IPS-18a (cell line): ENCODE data around the gene QRICH2.
"Not testable (repeated sequence)": the region's sequence is repeated elsewhere in the genome, so short reads cannot be mapped to it uniquely, and the experiment has no call there.

Source experiments
- H3K27ac ChIP-seq: one replicate; pipeline ENCODE4 v1.5.1; 2013; ENCODE audit warnings: low read length
- H3K27me3 ChIP-seq: one replicate; pipeline ENCODE4 v1.6.1; 2013; ENCODE audit warnings: mild to moderate bottlenecking, low read length; ENCODE audit not compliant: control insufficient read depth, insufficient read depth
- H3K36me3 ChIP-seq: one replicate; pipeline ENCODE4 v1.6.1; 2013; ENCODE audit warnings: low read depth, low read length; ENCODE audit not compliant: control insufficient read depth
- H3K4me1 ChIP-seq: one replicate; pipeline ENCODE4 v1.6.1; 2013; ENCODE audit warnings: low read depth, low read length; ENCODE audit not compliant: control insufficient read depth
- H3K4me3 ChIP-seq: one replicate; pipeline ENCODE4 v1.5.1; 2013; ENCODE audit warnings: low read length
- H3K9ac ChIP-seq: one replicate; pipeline ENCODE4 v1.6.1; 2013; ENCODE audit warnings: mild to moderate bottlenecking, low read length, moderate library complexity
- H3K9me3 ChIP-seq: one replicate; pipeline ENCODE4 v1.6.1; 2013; ENCODE audit warnings: low read depth, low read length; ENCODE audit not compliant: control insufficient read depth

QRICH2 gene

DNA sequence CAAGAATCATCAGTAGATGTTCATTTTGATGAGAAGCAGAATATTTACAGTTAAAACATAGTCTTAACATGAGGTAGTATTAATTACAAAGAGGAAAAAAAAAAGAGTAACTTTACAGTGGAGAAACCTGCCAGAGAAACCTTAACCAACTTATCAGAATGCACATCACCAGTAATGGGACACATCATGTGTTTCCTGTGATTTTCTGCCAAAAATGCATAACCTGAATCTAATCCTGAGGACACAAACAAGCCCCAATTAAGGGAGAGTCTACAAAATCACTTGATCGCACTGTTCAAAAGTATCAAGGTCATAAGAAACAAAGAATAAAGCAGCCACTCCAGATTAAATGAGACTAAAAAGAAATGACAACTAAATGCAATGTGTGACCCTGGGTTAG is 18.2 kb upstream of the QRICH2 start:
- H3K9me3 ChIP-seq = no peaks in the 10 kb centered on the region
- H3K9ac ChIP-seq = no peak overlapping the region
- H3K4me3 ChIP-seq = no peak overlapping the region
- no peak overlapping the region for H3K27ac ChIP-seq
- H3K27me3 ChIP-seq = no peaks in the 10 kb centered on the region
- peaks cover 51% of the 10 kb centered on the region for H3K36me3 ChIP-seq
- no peaks in the 10 kb centered on the region for H3K4me1 ChIP-seq

DNA sequence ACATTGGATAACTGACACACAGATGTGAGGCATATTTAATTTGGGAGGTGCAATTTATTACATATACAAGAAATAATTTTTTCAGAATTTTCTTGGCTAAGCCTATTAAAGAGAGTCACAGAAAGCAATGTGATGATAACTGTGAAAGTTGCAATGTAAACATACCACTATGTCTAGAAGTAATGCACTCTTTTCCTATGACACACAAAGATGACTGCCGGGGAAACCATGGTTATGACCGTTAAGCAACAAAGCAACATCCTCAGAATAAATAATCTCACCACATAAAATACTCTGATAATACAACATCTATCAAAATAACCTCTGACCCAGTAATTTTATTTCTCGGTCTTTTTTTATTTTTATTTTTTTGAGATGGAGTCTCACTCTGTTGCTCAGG is 10.5 kb upstream of the QRICH2 start:
- Histone ChIP-seq H3K27me3 (no peaks in the 10 kb centered on the region), H3K4me1 (no peaks in the 10 kb centered on the region), H3K9ac (no peak overlapping the region), H3K27ac (no peak overlapping the region), H3K4me3 (no peak overlapping the region), H3K36me3 (peaks cover 21% of the 10 kb centered on the region), H3K9me3 (no peaks in the 10 kb centered on the region)

DNA sequence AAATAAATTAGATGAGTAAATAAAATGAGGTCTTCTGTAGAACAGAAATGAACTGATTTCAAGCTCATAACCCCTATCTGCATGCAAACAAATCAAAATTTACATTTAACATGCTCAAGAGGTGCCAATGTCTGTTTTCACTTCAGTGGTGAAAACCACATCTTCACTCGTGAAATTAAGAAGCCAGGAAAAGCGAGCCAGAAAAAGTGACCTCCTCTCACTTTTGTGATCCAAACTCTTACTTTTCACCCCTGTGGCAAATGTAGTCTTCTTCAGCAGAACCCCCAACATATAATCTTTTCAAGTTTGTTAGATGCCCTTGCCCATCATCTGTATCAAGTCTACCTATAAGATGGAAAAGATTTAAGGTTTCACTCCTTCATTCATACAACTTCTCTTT is 9.5 kb upstream of the QRICH2 start:
- Histone ChIP-seq H3K27me3 (no peaks in the 10 kb centered on the region), H3K9ac (no peak overlapping the region)

DNA sequence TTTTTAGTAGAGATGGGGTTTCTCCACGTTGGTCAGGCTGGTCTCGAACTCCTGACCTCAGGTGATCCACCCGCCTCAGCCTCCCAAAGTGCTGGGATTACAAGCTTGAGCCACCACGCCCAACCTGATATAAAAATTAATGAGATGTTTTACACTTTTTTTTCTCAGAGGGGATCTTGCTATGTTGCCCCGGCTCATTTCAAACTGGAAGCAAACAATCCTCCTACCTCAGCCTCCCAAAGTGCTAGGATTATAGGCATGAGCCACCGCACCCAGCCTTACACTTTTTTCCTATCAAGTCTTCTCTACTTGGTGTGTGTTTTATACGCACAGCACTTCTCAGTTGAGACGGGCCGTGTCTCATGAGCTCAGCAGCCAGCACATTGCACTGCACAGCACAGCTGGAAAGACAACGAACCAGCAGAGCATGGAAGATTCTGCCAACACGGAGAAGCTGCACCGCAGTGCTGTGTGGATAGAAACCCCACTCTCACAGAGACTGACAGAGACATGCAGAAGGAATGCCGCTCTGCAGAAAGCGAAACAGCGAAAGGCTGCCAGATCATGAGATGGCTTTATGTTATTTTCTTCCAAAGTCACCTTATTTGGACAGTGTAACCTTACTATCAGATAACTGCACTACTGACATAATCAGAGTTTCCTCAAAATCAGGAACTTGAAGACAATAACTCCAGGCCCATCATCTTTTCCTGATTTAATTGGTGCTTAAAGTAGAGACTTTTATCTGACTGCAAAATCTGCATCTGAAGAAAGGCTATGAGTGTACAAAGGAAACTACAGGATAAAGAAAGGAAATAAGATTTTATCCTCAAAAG is 6.5 kb upstream of the QRICH2 start:
- Histone ChIP-seq H3K4me1 (no peaks in the 10 kb centered on the region), H3K36me3 (peaks cover 15% of the 10 kb centered on the region), H3K27me3 (no peaks in the 10 kb centered on the region), H3K27ac (no peak overlapping the region), H3K4me3 (no peak overlapping the region), H3K9ac (no peak overlapping the region), H3K9me3 (no peaks in the 10 kb centered on the region)

More for the DNA sequence above, 9.5 kb upstream of the QRICH2 start:
- no peaks in the 10 kb centered on the region for H3K4me1 ChIP-seq
- H3K4me3 ChIP-seq = no peak overlapping the region
- H3K9me3 ChIP-seq = no peaks in the 10 kb centered on the region
- H3K36me3 ChIP-seq = peaks cover 17% of the 10 kb centered on the region
- H3K27ac ChIP-seq = no peak overlapping the region

DNA sequence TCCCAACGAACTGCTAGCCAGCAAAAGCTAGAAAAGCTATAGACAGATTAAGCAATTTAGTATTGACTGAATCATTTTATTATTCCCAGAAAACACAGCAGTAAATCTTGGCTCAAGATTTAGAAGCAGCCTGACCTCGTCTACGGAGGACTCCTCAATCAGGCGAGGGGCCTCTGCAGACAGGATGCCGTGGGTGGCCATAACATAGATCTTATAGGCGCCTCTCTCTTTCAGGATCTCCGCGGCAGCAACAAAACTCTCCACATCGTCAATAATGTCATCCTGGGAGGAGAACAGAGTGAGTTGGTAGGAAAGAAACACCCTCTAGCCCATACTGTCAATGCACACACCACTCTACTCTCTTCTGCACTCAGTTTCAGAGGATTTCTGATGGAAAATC is 4.7 kb upstream of the QRICH2 start:
- Histone ChIP-seq H3K4me1 (no peaks in the 10 kb centered on the region), H3K4me3 (no peak overlapping the region), H3K27ac (no peak overlapping the region), H3K9me3 (no peaks in the 10 kb centered on the region), H3K27me3 (no peaks in the 10 kb centered on the region), H3K9ac (no peak overlapping the region), H3K36me3 (peaks cover 15% of the 10 kb centered on the region)

DNA sequence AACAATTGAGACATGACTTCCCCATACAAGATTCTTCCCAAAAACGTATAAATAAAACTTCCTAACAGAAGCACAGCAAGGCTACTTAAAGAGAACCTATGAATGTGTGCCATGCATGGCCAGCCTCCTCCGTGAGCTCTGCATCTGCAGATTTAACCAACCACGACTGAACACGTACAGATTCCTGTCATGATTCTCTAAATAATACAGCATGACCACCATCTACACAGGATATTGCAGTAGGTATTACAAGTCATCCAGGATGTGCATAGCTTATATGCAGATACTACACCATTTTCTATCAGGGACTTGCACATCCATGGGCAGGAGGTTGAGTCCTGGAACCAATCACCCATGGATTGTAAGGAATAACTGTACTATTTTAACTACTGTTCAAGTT is 1.4 kb upstream of the QRICH2 start:
- Histone ChIP-seq H3K27me3 (no peaks in the 10 kb centered on the region), H3K9ac (no peak overlapping the region), H3K36me3 (peaks cover 15% of the 10 kb centered on the region), H3K9me3 (no peaks in the 10 kb centered on the region), H3K27ac (no peak overlapping the region), H3K4me1 (no peaks in the 10 kb centered on the region), H3K4me3 (no peak overlapping the region)

DNA sequence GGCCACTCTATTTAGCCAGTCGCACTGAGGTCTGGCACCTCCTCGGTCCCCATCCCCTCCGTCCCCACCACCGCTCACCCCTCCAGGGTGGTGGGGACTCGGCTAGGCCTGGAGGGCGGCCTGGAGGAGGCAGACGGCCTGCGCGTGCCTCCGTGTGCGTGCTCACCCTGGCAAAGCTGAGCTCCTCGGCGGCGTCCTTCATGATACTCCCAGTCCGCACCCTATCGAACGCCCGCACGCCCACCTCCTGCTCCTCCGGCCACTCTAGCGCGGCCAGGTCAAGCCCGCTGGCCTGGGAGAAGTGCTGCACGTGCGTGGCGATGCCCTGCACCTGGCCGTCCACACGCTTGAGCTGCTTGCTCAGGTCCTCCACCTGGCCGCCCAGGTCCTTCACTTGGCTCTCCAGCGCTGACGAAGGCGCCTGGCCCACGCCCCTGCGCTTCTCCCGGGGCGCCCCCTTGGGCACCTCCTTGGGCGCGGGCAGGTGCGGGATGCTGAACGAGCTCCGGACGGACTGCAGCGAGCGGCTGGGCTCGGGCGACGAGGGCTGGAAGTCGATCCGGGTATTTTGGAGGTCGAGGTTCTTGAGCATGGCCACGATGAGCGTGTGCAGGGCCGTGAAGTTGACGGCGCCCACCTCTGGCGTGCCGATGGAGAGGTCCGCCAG is 644 bp downstream of the QRICH2 start:
- no peaks in the 10 kb centered on the region for H3K27me3 ChIP-seq
- H3K4me3 ChIP-seq = no peak overlapping the region
- H3K36me3 ChIP-seq = peaks cover 10% of the 10 kb centered on the region
- H3K9ac ChIP-seq = no peak overlapping the region
- H3K27ac ChIP-seq = no peak overlapping the region
- no peaks in the 10 kb centered on the region for H3K9me3 ChIP-seq
- H3K4me1 ChIP-seq = no peaks in the 10 kb centered on the region

DNA sequence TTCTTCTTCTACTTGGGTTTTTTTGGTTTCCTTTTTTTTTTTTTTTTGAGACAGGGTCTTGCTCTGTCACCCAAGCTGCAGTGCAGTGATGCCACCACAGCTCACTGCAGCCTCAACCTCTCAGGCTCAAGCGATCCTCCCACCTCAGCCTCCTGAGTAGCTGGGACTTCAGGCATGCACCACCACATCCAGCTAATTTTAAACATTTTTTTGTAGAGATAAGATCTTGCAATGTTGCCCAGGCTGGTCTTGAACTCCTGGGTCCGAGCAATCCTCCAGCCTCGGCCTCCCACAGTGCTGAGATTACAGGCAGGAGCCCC is 3.0 kb downstream of the QRICH2 start:
- not testable (repeated sequence) for H3K4me1 ChIP-seq, H3K9me3 ChIP-seq, H3K9ac ChIP-seq, H3K36me3 ChIP-seq, H3K27ac ChIP-seq, H3K4me3 ChIP-seq, H3K27me3 ChIP-seq

DNA sequence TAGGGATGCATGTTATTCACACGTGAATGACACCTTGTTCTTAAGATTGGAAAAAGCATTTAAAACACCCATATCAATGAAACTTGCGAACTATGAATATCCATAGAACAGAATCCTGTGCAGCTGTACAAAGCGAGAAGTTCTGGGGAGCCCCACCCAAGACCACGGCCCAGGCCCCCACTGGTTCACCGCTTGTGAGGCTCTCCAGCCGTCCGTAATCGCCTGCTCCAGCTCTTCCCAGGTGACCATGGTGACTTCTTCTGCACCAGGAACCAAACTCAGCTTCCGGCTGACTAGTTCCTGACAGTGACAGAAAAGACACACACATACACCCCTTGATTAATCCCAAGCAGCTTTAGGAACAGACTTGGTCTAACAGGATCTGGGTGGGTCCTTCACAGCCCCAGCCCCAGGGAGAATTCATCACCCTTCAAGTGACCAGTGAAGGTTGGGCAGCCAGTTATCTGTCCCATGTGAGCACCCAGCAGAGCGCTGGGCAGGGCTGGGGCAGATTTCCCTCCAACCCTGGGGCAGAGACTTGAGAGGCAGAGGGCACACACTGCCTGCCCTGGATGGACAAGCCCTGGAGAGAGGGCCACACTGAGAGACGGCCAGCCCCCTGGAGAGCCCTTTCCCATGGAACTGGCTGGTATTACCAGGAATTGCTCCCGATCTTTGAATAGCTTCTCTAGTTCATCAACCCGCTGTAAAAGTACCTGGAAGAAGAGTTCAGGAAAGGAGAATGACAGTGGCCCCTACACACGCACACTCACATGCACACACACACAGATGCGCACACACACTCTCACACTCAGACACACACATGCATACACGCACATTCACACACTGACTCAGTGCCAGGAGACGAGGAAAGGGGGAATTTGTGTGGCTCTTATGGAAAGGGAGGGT is 3.6 kb downstream of the QRICH2 start:
- no peaks in the 10 kb centered on the region for H3K9me3 ChIP-seq
- no peaks in the 10 kb centered on the region for H3K36me3 ChIP-seq
- no peak overlapping the region for H3K4me3 ChIP-seq
- H3K4me1 ChIP-seq = no peaks in the 10 kb centered on the region
- no peaks in the 10 kb centered on the region for H3K27me3 ChIP-seq
- no peak overlapping the region for H3K9ac ChIP-seq
- no peak overlapping the region for H3K27ac ChIP-seq

DNA sequence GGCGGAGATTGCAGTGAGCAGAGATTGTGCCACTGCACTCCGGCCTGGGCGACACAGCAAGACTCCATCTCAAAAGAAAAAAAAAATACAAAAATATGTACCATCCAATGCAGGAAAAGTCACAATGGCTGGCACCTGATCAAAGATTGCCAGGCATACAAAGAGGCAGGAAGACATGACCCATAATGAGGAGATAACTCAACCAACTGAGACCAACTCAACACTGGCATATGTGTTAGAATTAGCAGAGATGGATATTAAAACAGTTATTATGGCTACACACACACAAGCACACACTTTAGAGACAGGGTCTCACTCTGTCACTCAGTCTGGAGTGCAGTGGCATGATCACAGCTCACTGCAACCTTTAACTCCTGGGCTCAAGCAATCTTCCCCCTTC is 10.6 kb downstream of the QRICH2 start:
- no peak overlapping the region for H3K4me3 ChIP-seq
- H3K9me3 ChIP-seq = no peaks in the 10 kb centered on the region
- no peak overlapping the region for H3K9ac ChIP-seq
- no peak overlapping the region for H3K27ac ChIP-seq
- no peaks in the 10 kb centered on the region for H3K36me3 ChIP-seq
- no peaks in the 10 kb centered on the region for H3K4me1 ChIP-seq
- no peaks in the 10 kb centered on the region for H3K27me3 ChIP-seq

DNA sequence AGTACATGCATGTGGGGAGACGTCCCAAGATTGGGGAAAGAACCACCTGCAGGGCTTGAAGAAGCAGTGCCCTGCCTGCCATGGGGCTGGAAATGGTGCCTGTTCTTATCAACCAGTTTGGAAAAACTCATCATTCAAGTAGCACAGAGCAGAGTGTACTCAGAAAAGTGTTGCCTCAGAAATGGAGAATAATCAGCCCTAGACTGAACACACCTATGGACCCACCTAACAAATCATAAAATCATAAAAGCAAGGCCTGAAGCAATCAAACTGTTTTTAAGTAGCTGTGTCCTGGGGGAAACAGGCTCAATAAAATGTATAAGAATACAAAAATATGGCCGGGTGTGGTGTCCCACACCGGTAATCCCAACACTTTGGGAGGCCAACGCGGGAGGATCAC is 11.2 kb downstream of the QRICH2 start:
- H3K4me1 ChIP-seq = no peaks in the 10 kb centered on the region
- no peaks in the 10 kb centered on the region for H3K27me3 ChIP-seq
- no peaks in the 10 kb centered on the region for H3K9me3 ChIP-seq
- no peaks in the 10 kb centered on the region for H3K36me3 ChIP-seq
- no peak overlapping the region for H3K4me3 ChIP-seq
- no peak overlapping the region for H3K9ac ChIP-seq
- no peak overlapping the region for H3K27ac ChIP-seq
